Cardiac muscle cell (in vitro differentiated cells and primary cell): ENCODE data around the gene STARD4. TPM values are rescaled to one million over a fixed set of nuclear protein-coding genes. Genes with fewer than 3 reads are reported as not detected.

Experiments
- DNase-seq, 2 donors: peaks; one replicate each; pipeline versions ENCODE4 v3.0.0 to v3.0.0-alpha.2; 2010 to 2017; ENCODE audit warnings: low read depth in 1 of 2, low spot score in 1 of 2
- H3K27ac ChIP-seq: fragments of 200-600 bp; sonication (generic); 2 replicates; pipeline ENCODE4 v1.5.1; 2016
- H3K27me3 ChIP-seq: fragments of 200-600 bp; sonication (generic); 2 replicates; pipeline ENCODE4 v1.6.0; 2016; ENCODE audit warnings: control low read depth
- H3K36me3 ChIP-seq: fragments of 200-600 bp; sonication (generic); 2 replicates; pipeline ENCODE4 v1.5.1; 2016; ENCODE audit warnings: control low read depth
- H3K4me1 ChIP-seq: fragments of 200-600 bp; sonication (generic); 2 replicates; pipeline ENCODE4 v1.8.1; 2017; ENCODE audit warnings: low read depth, mild to moderate bottlenecking, mixed run types
- H3K4me3 ChIP-seq: fragments of 200-600 bp; sonication (generic); 2 replicates; pipeline ENCODE4 v1.5.1; 2016; ENCODE audit warnings: mild to moderate bottlenecking
- H3K9me3 ChIP-seq: fragments of 200-600 bp; sonication (generic); 2 replicates; pipeline ENCODE4 v1.5.1; 2017; ENCODE audit warnings: low read depth, mild to moderate bottlenecking, control low read depth
- polyA plus RNA-seq: library from polyadenylated mRNA; unstranded; fragments of >200 nt; fragmentation: Nextera tagmentation; extraction: Ambion mirVana; gene quantifications from 2 replicates; pipeline ENCODE4 v1.2.1, GENCODE V29; 2016
- total RNA-seq: library from RNA; depleted of rRNA; stranded (reverse); fragments of >200 nt; gene quantifications from 2 replicates; pipeline ENCODE4 v1.2.3, GENCODE V29; 2016
- TF ChIP-seq, protein P1 (sequence below): IDR thresholded peaks from 2 replicates; pipeline ENCODE4 v1.5.1; 2012; ENCODE audit warnings: low read depth, mild to moderate bottlenecking, low read length

STARD4 gene, protein sequence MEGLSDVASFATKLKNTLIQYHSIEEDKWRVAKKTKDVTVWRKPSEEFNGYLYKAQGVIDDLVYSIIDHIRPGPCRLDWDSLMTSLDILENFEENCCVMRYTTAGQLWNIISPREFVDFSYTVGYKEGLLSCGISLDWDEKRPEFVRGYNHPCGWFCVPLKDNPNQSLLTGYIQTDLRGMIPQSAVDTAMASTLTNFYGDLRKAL
- total RNA-seq = 72.1 and 118 TPM in 2 replicates
- polyA plus RNA-seq = 65.8 and 97.8 TPM in 2 replicates

GRCh38 chr5:111512375-111513130, at the start of gene STARD4:
Gene STARD4, minus strand, starts transcription at chr5:111512535. Its CDS starts 5,102 bp downstream, at chr5:111507433.
- H3K9me3 ChIP-seq = no peaks in the 10 kb centered on the region
- peak within 1 kb of the TSS; percentile 58 for H3K4me3 ChIP-seq
- DNase-seq = peak; percentile 98
- H3K36me3 ChIP-seq = no peaks in the 10 kb centered on the region
- H3K27me3 ChIP-seq = no peaks in the 10 kb centered on the region
- peak within 1 kb of the TSS; percentile 98 for H3K27ac ChIP-seq
- TF ChIP-seq, protein P1, sequence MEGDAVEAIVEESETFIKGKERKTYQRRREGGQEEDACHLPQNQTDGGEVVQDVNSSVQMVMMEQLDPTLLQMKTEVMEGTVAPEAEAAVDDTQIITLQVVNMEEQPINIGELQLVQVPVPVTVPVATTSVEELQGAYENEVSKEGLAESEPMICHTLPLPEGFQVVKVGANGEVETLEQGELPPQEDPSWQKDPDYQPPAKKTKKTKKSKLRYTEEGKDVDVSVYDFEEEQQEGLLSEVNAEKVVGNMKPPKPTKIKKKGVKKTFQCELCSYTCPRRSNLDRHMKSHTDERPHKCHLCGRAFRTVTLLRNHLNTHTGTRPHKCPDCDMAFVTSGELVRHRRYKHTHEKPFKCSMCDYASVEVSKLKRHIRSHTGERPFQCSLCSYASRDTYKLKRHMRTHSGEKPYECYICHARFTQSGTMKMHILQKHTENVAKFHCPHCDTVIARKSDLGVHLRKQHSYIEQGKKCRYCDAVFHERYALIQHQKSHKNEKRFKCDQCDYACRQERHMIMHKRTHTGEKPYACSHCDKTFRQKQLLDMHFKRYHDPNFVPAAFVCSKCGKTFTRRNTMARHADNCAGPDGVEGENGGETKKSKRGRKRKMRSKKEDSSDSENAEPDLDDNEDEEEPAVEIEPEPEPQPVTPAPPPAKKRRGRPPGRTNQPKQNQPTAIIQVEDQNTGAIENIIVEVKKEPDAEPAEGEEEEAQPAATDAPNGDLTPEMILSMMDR = no peak
- peaks cover 39% of the 10 kb centered on the region for H3K4me1 ChIP-seq

DNA sequence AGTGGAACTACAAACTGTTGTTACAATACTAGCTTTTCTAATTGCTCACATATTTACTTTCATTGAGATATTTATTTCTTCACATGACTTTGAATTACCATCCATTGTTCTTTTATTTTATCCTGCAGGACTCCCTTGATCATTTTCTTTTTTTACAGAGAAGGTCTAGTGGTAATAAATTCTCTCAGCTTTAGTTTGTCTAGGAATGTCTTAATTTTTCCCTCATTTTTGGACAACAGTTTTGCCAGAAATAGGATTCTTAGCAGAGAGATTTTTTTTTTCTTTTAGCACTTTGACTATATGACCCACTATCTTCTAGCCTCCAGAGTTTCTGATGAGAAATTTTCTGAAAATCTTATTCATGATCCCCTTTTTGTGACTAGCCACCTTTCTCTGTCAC, 47.3 kb upstream of the STARD4 start:
- Histone ChIP-seq H3K9me3 (no peaks in the 10 kb centered on the region), H3K27me3 (no peaks in the 10 kb centered on the region), H3K4me3 (no peak overlapping the region), H3K4me1 (peaks cover 4% of the 10 kb centered on the region), H3K36me3 (no peaks in the 10 kb centered on the region), H3K27ac (no peak overlapping the region)
- TF ChIP-seq, protein P1 = no peak
- DNase-seq = no peak

DNA sequence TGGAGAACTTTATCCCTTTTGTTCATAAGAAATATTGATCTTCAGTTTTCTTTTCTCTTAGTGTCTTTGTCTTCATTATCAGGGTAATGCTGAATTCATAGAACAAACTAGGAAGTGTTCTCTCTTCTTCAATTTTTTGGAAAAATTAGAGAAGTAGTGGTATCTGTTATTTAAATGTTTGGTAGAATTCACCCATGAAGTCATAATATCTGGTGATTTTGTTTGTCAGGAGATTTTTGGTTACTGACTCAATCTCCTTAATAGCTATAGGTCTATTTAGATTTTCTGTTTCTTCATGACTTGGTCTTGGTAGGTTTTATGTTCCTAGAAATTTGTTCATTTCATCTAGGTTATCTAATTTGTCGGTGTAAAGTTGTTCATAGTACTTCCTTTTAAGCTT, 45.4 kb upstream of the STARD4 start:
- no peak overlapping the region for H3K4me3 ChIP-seq
- no peaks in the 10 kb centered on the region for H3K27me3 ChIP-seq
- no peaks in the 10 kb centered on the region for H3K4me1 ChIP-seq
- no peaks in the 10 kb centered on the region for H3K9me3 ChIP-seq
- DNase-seq = no peak
- no peak overlapping the region for H3K27ac ChIP-seq
- TF ChIP-seq, protein P1 = no peak
- no peaks in the 10 kb centered on the region for H3K36me3 ChIP-seq

DNA sequence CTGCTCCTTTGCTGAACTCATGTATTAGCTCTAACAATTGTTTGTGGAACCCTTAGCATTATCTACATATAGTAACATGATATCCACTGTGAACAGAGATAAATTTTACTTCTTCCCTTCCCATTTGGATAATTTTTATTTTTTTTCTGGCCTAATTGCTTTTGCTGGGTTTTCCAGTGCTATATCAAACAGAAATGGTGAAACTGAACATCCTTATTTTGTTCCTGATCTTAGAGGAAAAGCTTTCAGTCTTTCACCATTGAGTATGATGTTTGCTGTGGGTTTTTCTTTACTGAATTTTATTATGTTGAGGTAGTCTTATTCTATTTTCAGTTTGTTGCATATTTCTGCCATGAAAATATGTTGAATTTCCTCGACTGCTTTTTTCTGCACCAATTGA, 44.8 kb upstream of the STARD4 start:
- Histone ChIP-seq H3K36me3 (no peaks in the 10 kb centered on the region), H3K27me3 (no peaks in the 10 kb centered on the region), H3K27ac (no peak overlapping the region), H3K4me3 (no peak overlapping the region), H3K9me3 (no peaks in the 10 kb centered on the region), H3K4me1 (no peaks in the 10 kb centered on the region)
- no peak for DNase-seq
- TF ChIP-seq, protein P1 = no peak

DNA sequence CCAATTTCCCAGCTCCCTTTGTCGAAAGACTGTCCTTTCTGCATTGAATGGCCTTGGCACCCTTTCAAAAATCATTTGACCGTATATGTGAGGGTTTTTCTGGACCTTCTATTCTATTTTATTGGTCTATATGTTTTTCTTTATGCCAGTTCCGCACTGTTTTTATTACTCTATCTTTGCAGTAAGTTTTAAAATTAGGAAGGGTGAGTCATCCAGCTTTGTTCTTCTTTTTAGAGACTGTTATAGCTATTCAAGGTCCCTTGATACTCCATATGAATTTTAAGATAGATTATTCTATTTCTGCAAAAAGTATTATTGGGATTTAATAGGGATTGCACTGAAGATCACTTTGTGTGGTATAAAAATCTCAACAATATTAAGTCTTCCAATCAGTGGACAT, 44.2 kb upstream of the STARD4 start:
- TF ChIP-seq, protein P1 = no peak
- no peaks in the 10 kb centered on the region for H3K4me1 ChIP-seq
- no peak overlapping the region for H3K4me3 ChIP-seq
- H3K9me3 ChIP-seq = no peaks in the 10 kb centered on the region
- no peak overlapping the region for H3K27ac ChIP-seq
- H3K36me3 ChIP-seq = no peaks in the 10 kb centered on the region
- DNase-seq = no peak
- no peaks in the 10 kb centered on the region for H3K27me3 ChIP-seq
